CD4-positive, alpha-beta T cell treated with Interleukin-17A for 4 hours (primary cell): ENCODE results near the gene UBE2N.
"Not testable (repeated sequence)": the region's sequence is repeated elsewhere in the genome, so short reads cannot be mapped to it uniquely, and the experiment has no call there.

ENCODE experiments used
- DNase-seq: peaks from one replicate; pipeline ENCODE4 v3.0.0-alpha.2; 2020; ENCODE audit warnings: mixed read lengths

UBE2N gene

DNA sequence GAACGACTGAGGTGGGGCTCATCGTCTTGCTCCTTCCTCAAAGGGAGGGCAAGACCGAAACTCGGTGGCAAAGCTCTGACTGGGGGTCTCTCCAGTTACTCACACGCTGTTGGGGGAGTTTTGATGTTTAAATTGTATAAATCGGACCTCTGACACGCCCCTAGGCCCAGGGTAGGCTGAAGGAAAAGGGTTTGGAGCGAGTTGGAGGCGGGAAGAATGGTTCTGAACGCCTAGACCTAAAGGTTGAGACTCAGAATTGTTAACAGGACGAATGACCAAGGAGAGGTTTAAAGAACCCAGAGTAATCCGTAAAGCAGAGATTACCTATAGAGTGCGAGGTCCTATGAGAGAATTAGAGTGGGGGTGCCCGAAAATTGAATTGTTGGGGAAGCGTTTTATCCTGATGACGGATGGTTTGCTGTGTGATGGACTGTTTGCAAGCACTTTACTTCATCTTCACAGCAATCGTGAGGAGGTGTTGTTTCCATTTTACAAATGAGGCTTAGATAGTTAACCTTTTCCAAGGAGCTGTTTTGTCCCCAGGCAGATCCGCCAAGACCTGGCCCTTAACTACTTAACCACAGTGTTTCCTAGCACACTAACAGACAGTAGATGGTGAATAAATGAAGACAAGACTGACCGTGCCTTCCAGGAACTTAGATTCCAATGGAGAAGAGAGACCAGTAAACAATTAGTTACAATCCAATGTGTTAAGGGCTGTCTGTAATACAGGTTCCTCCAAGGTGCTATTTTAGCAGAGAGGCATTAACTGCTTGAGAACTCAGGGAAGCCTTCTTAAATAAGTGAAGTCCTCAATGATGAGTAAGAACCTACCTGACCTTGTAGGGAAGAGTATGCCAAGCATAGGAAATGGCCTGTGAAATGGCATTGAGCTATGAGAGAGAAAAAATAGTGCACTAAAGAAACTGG lies 929 bp upstream of the UBE2N start:
- DNase-seq, result no peak

DNA sequence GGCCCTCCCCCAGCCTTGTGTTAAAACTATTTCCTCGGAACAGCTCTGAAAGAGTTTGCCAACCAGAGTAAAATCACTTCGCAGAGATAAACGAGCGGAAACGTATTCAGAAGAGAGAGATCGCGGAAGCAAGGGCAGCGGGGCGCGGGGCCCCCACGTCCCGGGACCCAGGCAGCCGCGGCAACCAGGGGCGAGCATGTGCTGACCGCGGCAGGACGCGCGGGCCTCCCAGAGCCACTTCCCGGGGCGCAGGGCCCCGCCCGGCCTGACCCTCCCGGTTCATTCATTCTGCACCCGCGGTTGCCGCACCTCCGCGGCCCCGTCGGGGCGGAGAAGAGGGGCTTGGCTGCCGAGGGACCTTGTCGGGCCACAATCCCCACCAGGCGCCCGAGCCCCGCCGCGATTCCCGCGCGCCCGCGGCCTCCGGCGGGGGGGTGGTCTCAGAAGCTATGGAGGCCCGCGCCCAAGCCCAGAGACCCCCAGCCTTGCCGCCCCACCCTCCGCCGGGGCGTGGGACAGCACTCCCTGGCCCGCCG lies 598 bp downstream of the UBE2N start:
- peak; percentile 53 for DNase-seq

DNA sequence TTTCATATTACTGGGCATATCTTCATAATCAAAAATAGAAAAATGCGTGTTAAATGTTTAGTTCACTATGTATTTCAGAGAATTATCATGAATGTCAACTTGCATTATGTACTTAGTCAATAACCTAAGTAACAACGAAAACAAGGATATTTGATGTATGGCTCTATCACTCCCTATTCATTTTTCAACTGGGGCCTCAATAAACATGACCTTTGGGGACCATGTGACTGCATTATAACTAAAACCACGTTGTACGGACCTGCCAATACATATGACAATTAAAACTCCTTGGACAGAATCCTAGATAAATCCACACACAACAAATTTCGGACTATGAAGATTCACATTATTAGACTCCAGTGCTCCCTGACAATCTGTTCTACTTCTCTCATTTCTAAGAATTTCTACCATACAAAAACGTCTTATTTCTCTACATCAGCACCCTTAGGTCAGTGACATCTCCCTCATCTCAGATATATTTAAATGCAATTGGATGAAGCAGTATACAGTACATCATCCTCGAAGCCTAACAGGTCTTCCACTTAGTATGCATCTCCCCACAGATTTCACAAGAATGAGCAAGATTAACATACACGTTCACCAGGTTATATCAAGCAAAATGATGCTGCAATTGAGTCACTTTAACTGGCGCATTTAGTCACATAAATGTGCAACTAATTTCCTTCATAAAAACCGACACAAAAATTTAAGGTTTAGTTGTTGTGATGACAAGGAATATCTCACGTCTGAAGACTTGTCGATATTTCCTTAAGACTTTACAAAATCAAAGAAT lies 1.5 kb downstream of the UBE2N start:
- no peak for DNase-seq

DNA sequence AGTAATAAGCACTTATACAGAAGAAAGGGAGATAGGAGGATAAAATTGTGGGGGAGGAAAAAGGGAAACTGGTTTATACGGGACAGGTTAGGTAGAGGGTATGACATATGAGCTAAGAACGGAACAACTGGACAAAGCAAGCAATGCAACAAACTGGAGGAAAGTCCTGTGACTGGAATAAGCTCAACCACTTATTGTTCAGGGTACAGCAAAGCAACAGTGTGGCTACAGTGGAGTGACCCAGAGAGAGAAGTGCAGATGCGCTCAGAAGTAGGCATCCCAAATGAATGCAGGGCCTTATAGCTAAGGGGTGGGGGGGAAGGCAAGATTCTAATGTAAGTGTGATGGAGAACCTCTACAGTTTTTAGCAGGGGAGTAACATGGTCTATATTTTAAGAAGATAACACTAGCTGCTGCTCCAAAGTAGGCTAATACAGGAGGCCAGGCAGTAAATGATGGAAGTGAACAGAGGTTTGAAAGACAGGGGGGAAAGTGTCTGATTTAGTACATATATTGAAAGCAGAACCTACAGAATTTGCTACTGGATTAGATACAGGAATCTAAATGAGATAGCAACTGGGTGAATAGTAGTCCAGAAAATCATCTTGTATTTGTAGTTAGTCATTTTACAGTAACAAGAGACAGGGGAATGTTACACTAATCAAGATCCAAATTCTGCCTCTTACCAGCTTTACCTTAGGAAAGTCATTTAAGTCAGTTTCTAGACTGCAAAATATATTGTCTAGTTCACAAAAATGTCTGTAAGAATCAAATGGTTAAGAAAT lies 3.3 kb downstream of the UBE2N start:
- DNase-seq, result no peak

DNA sequence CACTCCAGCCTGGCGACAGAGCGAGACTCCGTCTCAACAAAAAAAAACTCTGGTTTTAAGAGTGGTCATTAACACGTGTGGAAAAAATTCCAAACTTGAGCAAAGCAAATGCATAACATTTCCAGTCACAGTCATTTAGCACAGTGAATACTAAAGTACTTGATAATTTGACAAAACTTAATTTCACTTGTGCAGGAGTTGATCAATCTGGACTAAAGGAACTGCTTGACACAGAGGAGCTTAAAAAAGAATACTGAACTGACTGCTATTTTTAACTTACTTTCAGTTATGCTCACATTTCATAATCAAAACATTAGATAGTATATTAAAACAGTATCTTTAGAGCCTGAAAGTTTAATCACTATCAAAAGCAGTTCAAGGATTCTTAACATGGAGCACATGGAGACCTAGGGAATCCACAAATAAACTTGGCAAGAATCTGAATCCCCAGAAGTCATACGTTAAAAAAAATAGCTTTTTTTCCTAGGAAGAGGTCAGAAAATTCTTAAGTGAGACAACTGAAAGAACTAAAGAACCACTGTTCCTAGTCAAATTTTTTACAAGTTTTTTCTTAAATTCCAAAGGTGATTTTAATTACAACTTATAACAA lies 7.4 kb downstream of the UBE2N start:
- no peak for DNase-seq

DNA sequence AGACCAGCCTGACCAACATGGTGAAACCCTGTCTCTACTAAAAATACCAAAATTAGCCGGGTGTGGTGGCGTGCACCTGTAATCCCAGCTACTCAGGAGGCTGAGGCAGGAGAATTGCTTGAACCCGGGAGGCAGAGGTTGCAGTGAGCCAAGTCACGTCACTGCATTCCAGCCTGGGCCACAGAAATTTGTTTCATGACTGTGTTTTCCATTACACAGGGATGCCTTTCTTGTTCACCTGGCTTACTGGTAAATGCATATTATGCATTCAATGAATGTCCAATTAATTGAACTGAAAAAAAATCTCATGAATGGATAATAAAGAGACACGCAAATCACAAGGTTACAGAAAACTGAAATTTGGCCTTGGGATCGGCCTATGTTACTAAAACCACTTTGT lies 9.7 kb downstream of the UBE2N start:
- not testable (repeated sequence) for DNase-seq

DNA sequence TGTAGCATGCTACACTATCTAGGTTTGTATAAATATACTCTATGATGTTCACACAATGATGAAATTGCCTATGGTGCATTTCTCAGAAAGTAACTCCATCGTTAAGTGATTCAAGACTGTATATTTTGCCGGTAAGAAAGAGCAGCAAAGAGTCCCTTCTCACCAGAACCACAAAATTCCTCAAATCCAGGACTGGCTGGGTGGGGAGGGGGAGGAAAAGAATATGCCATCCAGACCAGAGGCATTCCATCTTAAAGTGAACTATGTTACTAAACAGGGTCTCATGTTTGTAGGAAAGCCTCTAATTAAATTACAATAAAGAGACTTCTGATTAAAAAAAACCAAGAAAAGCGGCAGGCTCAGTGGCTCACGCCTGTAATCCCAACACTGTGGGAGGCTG lies 11.5 kb downstream of the UBE2N start:
- no peak for DNase-seq

DNA sequence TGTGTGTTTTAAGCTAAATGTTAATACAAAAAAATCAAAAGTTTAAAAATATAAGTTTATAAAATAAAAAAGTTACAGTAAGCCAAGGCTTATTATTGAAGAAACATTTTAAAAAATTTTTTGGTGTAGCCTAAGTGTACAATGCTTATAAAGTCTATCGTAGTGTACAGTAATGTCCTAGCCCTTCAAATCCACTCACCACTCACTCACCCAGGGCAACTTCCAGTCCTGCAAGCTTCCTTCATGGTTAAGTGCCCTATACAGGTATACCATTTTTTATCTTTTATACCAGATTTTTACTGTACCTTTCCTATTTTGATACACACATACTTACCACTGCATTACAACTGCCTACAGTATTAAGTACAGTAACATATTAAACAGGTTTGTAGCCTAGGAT lies 11.9 kb downstream of the UBE2N start:
- no peak for DNase-seq

DNA sequence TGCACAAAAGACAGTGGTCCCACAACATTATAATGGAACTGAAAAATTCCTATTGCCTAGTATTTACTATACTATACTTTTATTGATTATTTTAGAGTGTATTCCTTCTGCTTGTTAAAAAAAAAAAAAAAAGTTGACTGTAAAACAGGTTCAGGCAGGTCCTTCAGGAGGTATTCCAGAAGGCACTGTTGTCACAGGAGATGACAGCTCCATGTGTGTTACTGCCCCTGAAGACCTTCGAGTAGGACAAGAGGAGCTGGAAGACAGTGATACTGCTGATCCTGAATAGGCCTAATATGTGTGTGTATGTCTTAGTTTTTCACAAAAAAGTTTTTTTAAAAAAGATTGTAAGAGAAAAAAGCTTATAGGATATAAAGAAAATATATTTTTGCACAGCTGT lies 12.3 kb downstream of the UBE2N start:
- no peak for DNase-seq

DNA sequence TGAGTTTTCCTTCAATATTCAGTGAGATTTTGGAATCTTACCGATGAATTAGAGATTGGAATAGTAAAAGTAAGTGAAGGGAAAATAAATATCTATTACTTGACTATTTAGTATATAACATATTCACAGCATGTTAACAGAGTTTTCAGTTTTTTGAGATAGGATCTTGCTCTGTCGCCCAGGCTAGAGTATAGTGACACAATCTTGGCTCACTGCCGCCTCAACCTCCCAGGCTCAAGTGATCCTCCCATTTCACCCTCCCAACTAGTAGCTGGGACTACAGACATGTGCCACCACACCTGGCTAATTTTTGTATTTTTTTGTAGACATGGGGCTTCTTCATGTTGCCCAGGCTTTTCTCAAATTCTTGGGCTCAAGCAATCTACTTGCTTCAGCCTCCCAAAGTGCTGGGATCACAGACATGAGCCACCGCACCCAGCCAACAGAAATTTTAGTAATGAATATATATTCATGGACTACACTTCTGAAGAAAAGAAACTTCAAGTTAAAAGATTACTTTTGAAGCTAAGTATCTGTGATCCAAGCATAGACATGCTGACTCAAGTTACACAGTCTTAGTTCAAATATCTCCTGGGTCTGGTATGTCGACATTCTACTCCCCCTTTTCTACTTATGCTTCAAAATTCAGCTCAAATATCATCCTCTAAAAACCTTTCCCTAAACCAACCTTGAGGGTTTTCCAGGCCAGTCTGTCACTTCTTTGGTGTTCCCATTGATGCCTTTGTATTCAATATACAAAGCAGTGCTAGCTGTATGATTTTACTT lies 13.8 kb downstream of the UBE2N start:
- DNase-seq, result no peak

DNA sequence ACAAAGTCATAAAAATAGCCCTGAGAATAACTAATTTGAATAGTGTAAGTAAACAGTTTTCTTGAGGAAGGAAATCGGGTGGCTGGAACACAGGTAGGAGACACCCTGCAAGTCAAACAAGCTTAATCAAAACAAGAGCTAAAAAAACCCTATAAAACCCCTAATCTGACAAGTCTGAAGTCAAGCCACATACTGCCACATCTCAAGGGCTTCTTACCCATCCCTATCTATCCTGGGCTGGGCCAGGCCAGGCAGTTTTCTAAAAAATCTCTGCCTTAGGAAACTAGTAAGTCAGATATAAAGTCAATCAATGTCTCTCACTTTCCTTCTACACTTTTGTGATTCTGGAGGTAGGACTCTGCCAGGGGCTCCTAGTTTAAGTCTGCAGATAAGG lies 15.3 kb downstream of the UBE2N start:
- no peak for DNase-seq

DNA sequence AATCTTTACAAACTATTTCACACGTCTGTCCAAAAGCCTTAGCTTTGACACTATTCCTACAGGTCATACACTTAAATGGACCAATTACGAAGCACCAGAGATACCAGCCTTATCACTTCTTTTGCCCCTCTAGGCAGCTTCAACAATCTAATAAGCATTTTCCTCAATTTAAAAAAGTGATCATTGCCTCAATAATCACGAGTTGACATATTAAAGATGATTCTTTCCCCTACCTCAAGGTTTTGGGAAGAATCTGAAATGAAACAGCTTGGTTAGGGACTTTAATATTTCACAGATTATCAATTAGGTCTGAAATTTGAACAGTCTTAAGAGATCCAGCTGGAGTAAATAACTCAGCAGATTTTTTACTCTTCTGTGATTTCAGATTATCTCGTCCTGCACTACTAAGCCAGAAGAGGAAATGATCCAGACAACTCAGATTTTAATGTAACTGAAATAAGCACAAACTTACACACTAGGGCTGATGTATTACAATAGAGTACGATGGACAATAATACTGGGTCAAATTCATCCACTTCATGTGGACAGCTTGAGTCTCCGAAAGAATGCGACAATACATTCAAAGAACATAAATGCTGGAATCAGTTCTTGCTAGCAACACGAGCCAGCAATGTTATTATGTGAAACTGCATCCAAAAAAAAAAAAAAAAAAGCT lies 15.9 kb downstream of the UBE2N start:
- no peak for DNase-seq

DNA sequence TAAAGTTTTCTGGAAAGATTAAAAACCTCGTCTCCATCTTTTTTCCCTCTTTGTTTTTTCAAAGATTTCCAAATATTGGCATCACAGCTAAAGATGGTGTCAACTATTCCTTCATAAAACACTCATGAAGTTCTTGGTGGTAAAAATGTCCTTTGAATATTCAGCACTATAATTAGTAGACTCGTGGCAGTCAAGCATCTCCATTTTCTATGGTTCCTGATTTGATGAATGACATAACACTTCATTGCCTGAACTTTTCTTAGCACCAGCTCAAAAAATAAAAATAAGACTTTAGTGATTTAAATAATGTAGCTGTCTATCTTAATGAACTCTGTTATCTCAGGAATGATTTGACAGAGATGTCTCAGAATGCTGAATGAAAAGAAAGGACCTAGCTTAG lies 19.7 kb downstream of the UBE2N start:
- DNase-seq, result no peak

DNA sequence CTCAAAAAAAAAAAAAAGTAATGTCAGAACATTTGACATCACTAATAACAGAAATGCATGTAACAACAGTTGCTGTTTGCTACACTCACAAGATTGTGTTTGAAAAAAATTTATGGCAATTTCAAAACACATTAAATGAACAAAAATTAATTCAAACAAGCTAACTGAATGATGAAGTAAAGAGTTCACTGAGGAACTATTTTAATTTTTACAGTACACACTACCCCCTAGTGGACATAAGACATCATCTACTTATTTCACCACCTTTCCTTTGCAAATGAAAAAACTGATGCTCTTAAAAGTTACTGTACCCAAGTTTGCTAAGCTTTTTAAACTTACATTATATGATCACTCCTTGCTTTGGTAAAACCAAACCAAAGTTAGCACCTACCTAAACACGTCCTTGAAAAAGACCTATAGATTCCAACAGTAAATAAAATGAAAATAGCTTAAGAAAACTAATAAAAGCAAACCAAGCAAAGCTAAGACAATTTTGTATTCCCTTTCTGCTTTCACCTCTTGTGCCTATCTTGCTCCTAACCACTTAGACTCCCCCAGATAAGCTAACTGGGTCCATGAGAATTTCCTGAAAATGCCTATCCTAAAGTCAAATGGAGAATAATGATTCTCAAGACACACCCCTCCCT lies 22.2 kb downstream of the UBE2N start:
- DNase-seq, result no peak

DNA sequence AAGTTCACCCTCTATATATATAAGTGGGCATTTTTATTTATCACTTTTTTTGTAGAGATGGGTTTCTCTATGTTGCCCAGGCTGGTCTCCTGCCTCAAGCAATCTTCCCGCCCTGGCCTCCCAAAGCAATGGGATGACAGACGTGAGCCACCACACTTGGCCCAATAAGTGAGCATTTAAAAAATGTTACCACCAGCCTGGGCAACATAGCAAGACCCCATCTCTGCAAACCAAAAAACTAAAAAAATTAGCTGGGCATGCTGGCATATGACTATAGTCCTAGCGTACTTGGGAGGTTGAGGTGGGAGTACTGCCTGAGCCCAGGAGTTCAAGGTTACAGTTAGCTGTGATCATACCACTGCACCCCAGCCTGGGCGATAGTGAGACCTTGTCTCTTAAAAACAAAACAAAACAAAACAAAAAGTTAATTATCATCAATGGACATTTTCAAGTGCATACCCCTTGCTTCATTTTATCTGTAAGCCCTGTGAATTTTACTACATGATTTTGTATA lies 23.7 kb downstream of the UBE2N start:
- DNase-seq, result no peak

DNA sequence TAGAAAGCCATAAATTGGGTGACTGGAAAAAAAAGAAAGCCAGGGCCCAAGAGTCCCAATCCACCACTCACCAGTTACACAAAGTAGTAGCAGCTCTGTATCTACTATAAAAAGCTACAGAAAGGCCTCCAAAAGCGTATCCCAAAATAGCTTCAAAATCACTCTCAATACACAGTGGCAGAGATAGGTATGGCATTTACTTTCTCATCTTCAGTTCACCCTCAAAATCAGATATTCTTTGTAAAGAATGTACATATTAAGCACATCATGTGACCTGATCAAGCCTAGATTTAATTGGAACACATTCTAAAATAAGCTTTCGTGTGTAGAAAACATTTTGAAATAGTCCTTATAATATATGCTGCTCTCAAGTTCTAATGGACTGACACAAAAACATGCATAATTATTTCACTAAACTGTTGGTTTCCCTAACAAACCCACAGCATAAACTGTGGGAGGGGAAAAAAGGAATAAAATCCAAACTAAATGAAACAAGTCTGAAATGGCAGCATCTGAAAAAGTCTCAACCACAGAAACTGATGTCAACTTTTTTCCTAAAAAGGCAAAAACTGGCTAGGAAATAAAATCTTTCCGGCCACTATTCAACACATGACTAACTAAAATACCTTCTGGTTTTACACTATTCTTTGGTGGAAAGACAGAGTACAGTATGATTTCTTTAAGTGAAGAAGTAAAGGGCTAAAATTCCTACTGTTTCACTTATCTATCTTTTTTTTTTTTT lies 25.9 kb downstream of the UBE2N start:
- no peak for DNase-seq

DNA sequence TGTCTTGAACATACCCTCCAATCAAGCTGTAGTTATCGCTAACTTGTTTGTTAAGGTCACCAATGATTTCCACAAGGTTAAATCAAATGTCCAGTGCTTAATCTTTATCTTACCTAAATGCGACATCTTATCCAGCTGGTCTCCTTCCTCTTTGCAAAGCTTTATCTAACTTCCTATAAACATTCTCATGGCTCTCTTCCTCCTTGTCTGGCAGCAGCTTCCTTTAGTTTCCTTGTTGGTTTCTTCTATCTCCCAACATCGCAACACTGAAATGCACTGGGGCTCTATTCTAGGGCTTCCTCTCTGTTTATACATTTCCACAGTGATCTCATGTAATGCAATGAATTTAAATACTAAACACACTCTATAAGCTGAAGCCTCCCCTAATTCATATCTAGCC lies 28.7 kb downstream of the UBE2N start:
- no peak for DNase-seq

DNA sequence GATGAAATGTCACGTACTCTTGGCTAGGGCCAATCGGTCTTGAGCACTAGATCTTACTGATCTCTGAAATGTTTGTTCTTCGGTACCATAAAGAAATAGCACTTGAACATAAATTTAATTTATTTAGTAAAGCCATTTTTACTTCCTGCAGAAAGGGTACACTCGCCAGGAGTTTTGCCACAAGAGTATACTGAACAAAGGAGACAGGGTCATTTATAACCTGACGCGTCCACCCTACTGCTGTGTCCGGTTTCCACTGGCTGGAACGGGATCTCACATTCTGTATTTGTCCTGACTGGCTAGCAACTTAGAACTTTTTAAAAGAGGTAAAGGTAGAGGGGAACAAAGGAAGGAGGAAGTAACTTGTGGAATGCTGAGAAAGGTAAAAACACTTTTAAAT lies 29.4 kb downstream of the UBE2N start:
- not testable (repeated sequence) for DNase-seq

DNA sequence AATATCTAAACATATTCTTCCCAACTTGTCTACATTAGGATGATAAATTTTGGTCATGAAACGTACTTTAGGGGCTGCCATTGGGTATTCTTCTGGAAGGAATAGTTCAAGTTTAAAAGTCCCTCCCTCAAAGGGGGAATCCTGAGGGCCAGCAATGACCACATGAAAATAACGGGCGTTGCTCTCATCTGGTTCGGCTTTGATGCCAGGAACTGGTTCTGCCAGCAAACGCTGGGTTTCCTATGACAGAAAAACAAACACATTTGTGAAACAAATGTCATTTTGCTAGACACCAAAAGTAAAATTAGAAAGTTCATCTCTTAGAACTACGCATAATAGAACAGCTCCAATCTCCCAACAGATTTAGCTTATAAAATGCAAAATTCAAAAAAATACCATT lies 30.7 kb downstream of the UBE2N start:
- DNase-seq, result not testable (repeated sequence)
